ENCODE results near the gene ANTKMT. TPM values are rescaled to one million over a fixed set of nuclear protein-coding genes. Genes with fewer than 3 reads are reported as not detected.
"Not testable (repeated sequence)": the region's sequence is repeated elsewhere in the genome, so short reads cannot be mapped to it uniquely, and the experiment has no call there.

The ANTKMT gene
- total RNA-seq, 1 donor from 2014 or later: 27.5 TPM

- H3K27ac Mint-ChIP-seq; H3K4me1 Mint-ChIP-seq; H3K36me3 Mint-ChIP-seq; H3K9me3 Mint-ChIP-seq; DNase-seq (ENCODE audit: low spot score in 2 of 2, unreplicated experiment in 2 of 2); H3K4me3 Mint-ChIP-seq: not testable (repeated sequence)
- TF ChIP-seq CTCF (IDR thresholded peaks at IDR 0.05; ENCODE audit: unreplicated experiment): peak; percentile 71
- H3K27me3 Mint-ChIP-seq (ENCODE audit: low read depth): peaks cover 72% of the 10 kb centered on the region
Measured at GRCh38 chr16:712740-713250, 8.2 kb upstream of the ANTKMT start.

GRCh38 chr16:714079-714478, 6.9 kb upstream of the ANTKMT start:
- no peaks in the 10 kb centered on the region for H3K36me3 Mint-ChIP-seq
- H3K27ac Mint-ChIP-seq: no peak overlapping the region
- no peak for DNase-seq (ENCODE audit: low spot score in 2 of 2, unreplicated experiment in 2 of 2)
- H3K4me3 Mint-ChIP-seq: no peak overlapping the region
- no peaks in the 10 kb centered on the region for H3K9me3 Mint-ChIP-seq
- H3K4me1 Mint-ChIP-seq: peaks cover 3% of the 10 kb centered on the region
- H3K27me3 Mint-ChIP-seq (ENCODE audit: low read depth): peaks cover 60% of the 10 kb centered on the region
- TF ChIP-seq CTCF (IDR thresholded peaks at IDR 0.05; ENCODE audit: unreplicated experiment): no peak

- H3K27ac Mint-ChIP-seq: no peak within 1 kb of the TSS
- DNase-seq (ENCODE audit: low spot score in 2 of 2, unreplicated experiment in 2 of 2): peak; percentile 94 to 96
- H3K36me3 Mint-ChIP-seq: no peaks in the 10 kb centered on the region
- peak within 1 kb of the TSS; percentile 56 for H3K4me3 Mint-ChIP-seq
- H3K9me3 Mint-ChIP-seq: no peaks in the 10 kb centered on the region
- H3K4me1 Mint-ChIP-seq: peaks cover 8% of the 10 kb centered on the region
- no peak for TF ChIP-seq CTCF (IDR thresholded peaks at IDR 0.05; ENCODE audit: unreplicated experiment)
- H3K27me3 Mint-ChIP-seq (ENCODE audit: low read depth): peaks cover 52% of the 10 kb centered on the region
Measured at GRCh38 chr16:714558-715476, 6.1 kb upstream of the ANTKMT start, which contains the start of gene METRN. Gene METRN (plus strand): TSS chr16:715118. CDS start chr16:715290, 172 bp downstream.

GRCh38 chr16:715477-716199, 5.3 kb upstream of the ANTKMT start:
- TF ChIP-seq CTCF (IDR thresholded peaks at IDR 0.05; ENCODE audit: unreplicated experiment): no peak
- H3K4me3 Mint-ChIP-seq: peak overlapping the region; percentile 56
- no peaks in the 10 kb centered on the region for H3K36me3 Mint-ChIP-seq
- H3K4me1 Mint-ChIP-seq: peaks cover 13% of the 10 kb centered on the region
- H3K9me3 Mint-ChIP-seq: no peaks in the 10 kb centered on the region
- no peak overlapping the region for H3K27ac Mint-ChIP-seq
- DNase-seq (ENCODE audit: low spot score in 2 of 2, unreplicated experiment in 2 of 2): no peak
- H3K27me3 Mint-ChIP-seq (ENCODE audit: low read depth): peaks cover 44% of the 10 kb centered on the region

GRCh38 chr16:716200-716568, 4.8 kb upstream of the ANTKMT start:
- Mint-ChIP-seq H3K9me3 (no peaks in the 10 kb centered on the region), H3K27ac (no peak overlapping the region), H3K27me3 (ENCODE audit: low read depth) (peaks cover 42% of the 10 kb centered on the region), H3K36me3 (no peaks in the 10 kb centered on the region), H3K4me1 (peaks cover 13% of the 10 kb centered on the region), H3K4me3 (peak overlapping the region; percentile 56)
- no peak for TF ChIP-seq CTCF (IDR thresholded peaks at IDR 0.05; ENCODE audit: unreplicated experiment)
- DNase-seq (ENCODE audit: low spot score in 2 of 2, unreplicated experiment in 2 of 2): no peak

Data from mesothelial cell of epicardium (in vitro differentiated cells).